Right lobe of liver (tissue), 4 donors: Measurements from ENCODE around the gene ENTREP1.

Experiments used
- CTCF ChIP-seq, 4 donors: fragments of 200-600 bp in 3 of 4; fragments of 450-650 bp in 1 of 4; IDR thresholded peaks; one replicate each; pipeline versions ENCODE4 v1.5.1 to v1.8.0; 2016 to 2022; ENCODE audit warnings: antibody characterized with exemption in 4 of 4, mild to moderate bottlenecking in 2 of 4
- POLR2A ChIP-seq: fragments of 450-650 bp; IDR thresholded peaks from one replicate; pipeline ENCODE4 v1.6.1; 2017; ENCODE audit warnings: antibody characterized with exemption, mild to moderate bottlenecking
- donor health status: DM: no; HTN: no; CAD: no.
- donor health status: DM: no; HTN: no; CAD: no.
- donor health status: DM: no; HTN: yes; CAD: no.

- TF ChIP-seq POLR2A: no peak
- no peak for TF ChIP-seq CTCF (IDR thresholded peaks at IDR 0.05)
These were observed 10.5 kb upstream of the ENTREP1 start for GRCh38 chr9:69314547-69314946.
